Mesothelial cell of epicardium (in vitro differentiated cells): ENCODE results near the gene TMEM139. TPM values are rescaled to one million over a fixed set of nuclear protein-coding genes. Genes with fewer than 3 reads are reported as not detected.

ENCODE experiments used
- DNase-seq, 2 experiments: peaks; one replicate each; pipeline ENCODE4 v3.0.0; 2021; ENCODE audit warnings: low spot score in 2 of 2; ENCODE audit not compliant: unreplicated experiment in 2 of 2
- H3K27ac Mint-ChIP-seq: 2 replicates; pipeline ENCODE4 v1.8.0; 2021; ENCODE audit warnings: mixed read lengths
- H3K27me3 Mint-ChIP-seq: 2 replicates; pipeline ENCODE4 v1.8.0; 2021; ENCODE audit warnings: low read depth, mixed read lengths
- H3K36me3 Mint-ChIP-seq: 2 replicates; pipeline ENCODE4 v1.8.0; 2021; ENCODE audit warnings: mixed read lengths
- H3K4me1 Mint-ChIP-seq: 2 replicates; pipeline ENCODE4 v1.8.0; 2021; ENCODE audit warnings: mixed read lengths
- H3K4me3 Mint-ChIP-seq: 2 replicates; pipeline ENCODE4 v1.8.0; 2021; ENCODE audit warnings: mild to moderate bottlenecking, moderate library complexity, mixed read lengths
- H3K9me3 Mint-ChIP-seq: 2 replicates; pipeline ENCODE4 v1.8.0; 2021; ENCODE audit warnings: mixed read lengths
- total RNA-seq: library from RNA; stranded (reverse); gene quantifications from 3 replicates; pipeline ENCODE4 v1.2.1, GENCODE V29; 2021
- TF ChIP-seq, protein P1 (sequence below): fragments of 200-600 bp; sonication (generic); IDR thresholded peaks from one replicate; pipeline ENCODE4 v1.5.0; 2021; ENCODE audit warnings: antibody characterized with exemption; ENCODE audit not compliant: unreplicated experiment

TMEM139 gene
- total RNA-seq, 1 donor from 2014 or later = 7.9 TPM

DNA sequence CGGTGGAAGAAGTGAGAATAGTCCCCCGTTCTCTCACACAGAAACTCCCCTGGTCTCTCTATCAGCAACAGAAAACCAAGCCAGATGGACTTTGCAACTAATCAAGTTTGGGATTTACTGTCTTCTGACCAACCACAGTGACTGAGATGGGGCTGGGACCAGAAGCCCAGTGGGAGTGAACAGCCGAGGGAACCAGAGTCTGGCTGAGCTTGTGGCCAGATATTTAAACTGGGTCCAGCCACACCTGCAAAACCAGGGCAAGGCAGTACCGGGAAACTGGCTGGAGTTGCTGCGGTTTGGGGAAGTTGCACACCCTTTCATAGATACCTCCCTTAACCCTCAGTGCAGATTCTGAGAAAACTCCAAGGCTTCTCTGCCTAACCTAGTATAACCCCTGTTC, 15.5 kb upstream of the TMEM139 start:
- peaks cover 5% of the 10 kb centered on the region for H3K4me1 Mint-ChIP-seq
- TF ChIP-seq, protein P1, sequence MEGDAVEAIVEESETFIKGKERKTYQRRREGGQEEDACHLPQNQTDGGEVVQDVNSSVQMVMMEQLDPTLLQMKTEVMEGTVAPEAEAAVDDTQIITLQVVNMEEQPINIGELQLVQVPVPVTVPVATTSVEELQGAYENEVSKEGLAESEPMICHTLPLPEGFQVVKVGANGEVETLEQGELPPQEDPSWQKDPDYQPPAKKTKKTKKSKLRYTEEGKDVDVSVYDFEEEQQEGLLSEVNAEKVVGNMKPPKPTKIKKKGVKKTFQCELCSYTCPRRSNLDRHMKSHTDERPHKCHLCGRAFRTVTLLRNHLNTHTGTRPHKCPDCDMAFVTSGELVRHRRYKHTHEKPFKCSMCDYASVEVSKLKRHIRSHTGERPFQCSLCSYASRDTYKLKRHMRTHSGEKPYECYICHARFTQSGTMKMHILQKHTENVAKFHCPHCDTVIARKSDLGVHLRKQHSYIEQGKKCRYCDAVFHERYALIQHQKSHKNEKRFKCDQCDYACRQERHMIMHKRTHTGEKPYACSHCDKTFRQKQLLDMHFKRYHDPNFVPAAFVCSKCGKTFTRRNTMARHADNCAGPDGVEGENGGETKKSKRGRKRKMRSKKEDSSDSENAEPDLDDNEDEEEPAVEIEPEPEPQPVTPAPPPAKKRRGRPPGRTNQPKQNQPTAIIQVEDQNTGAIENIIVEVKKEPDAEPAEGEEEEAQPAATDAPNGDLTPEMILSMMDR = no peak
- no peaks in the 10 kb centered on the region for H3K9me3 Mint-ChIP-seq
- no peak overlapping the region for H3K27ac Mint-ChIP-seq
- DNase-seq = no peak
- no peak overlapping the region for H3K4me3 Mint-ChIP-seq
- no peaks in the 10 kb centered on the region for H3K27me3 Mint-ChIP-seq
- peaks cover 6% of the 10 kb centered on the region for H3K36me3 Mint-ChIP-seq

DNA sequence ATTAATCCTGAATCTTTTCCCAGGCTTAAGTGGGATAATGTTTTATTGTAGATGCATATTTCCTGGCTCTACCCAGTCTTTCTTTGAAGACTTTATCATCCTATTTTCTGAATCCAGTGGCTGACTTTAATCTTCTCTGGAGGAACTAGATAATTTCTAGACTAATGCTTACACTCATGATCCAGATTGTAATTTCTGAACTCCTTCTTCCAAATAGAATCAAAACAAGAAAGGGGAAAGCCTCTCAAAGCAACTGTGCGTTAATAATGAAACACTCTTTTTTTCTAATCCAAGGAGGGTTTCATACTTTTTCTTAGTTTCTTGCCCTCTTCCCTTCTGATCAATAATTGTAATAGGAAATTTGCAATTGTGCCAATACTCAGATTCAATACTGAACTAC, 13.5 kb upstream of the TMEM139 start:
- H3K4me1 Mint-ChIP-seq = no peaks in the 10 kb centered on the region
- no peak for DNase-seq
- peaks cover 6% of the 10 kb centered on the region for H3K36me3 Mint-ChIP-seq
- H3K4me3 Mint-ChIP-seq = no peak overlapping the region
- TF ChIP-seq, protein P1 = no peak
- no peaks in the 10 kb centered on the region for H3K27me3 Mint-ChIP-seq
- no peak overlapping the region for H3K27ac Mint-ChIP-seq
- no peaks in the 10 kb centered on the region for H3K9me3 Mint-ChIP-seq

DNA sequence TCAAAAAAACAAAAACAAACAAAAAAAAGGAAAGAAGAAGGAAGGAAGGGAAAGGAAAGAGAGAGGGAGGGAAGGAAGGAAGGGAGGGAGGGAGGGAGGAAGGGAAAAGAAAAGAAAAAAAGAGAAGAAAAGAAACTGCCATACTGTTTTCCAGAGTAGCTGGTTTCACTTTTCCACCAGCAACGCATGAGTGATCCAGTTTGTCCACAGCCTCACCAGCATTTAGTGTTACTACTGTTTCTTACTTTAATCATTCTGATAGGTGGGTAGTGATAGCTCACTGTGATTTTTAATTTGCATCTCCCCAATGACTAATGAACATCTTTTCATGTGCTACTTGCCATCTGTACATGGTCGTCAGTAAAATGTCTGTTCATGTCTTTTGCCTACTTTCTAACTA, 11.9 kb upstream of the TMEM139 start:
- H3K27me3 Mint-ChIP-seq = no peaks in the 10 kb centered on the region
- no peaks in the 10 kb centered on the region for H3K4me1 Mint-ChIP-seq
- no peak overlapping the region for H3K27ac Mint-ChIP-seq
- H3K4me3 Mint-ChIP-seq = no peak overlapping the region
- TF ChIP-seq, protein P1 = no peak
- H3K36me3 Mint-ChIP-seq = peaks cover 6% of the 10 kb centered on the region
- no peak for DNase-seq
- H3K9me3 Mint-ChIP-seq = no peaks in the 10 kb centered on the region

DNA sequence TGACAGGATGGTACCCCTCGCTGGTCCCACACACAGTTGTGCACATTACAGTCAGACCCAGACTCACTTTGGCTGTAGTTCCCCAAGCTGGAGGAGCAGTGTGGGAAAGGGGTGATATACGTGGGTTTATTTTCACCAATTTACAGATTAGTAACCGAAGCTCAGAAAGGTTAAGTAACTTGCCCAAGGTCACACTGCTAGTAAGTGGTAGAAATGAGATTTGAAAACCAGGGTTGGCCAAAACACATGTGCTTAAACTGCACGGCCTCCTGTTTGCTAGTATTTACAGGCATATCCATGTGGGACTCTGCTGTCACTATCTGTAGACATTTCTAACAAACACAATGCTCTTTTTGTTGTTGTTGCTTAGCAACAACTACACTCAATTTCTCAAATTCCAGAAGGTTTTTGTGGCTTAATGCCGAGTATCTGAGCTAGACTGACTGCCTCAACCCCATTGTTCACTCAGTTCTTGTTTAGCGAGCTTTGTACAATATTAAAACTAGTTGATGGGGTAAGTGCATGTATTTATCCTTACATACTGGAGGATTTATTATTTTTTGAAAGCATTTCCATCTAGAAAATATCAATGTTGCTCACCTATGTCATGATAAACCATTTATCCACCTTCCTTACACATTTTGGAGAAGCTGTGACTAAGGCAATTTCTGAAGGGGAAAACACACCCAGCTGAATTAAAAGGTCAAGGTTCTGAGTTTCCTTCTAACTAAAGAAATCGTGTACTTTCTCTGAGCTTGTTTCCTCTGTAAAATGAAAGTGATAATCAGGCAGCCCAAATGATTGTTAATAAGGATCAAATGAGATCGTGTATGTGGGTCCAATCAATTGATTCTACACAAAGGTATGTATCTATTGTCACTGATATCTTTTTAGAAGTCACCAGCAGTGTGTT, 5.3 kb upstream of the TMEM139 start:
- TF ChIP-seq, protein P1 = no peak
- Mint-ChIP-seq H3K27ac (peak overlapping the region; percentile 86), H3K4me1 (peaks cover 33% of the 10 kb centered on the region), H3K36me3 (no peaks in the 10 kb centered on the region), H3K27me3 (no peaks in the 10 kb centered on the region), H3K9me3 (no peaks in the 10 kb centered on the region), H3K4me3 (no peak overlapping the region)
- no peak for DNase-seq

DNA sequence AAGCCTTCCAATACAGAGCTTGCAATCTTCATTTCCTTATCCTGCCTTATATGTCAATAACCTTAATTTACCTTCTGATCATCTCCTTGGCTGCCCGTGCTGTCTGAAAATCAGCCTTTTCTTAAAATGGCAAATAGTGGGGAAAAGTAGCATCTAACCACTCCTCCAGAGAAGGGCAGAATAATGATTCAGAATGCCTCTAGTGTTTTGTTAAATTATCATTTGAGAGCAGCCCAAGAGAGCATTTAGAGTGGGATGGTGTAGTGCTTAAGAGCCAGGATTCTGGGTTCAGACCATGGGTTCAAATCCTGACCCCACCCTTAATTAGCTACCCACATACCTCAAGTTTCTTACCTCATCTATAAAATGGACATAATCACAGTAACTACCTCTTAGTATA, 4.6 kb upstream of the TMEM139 start:
- no peak for DNase-seq
- Mint-ChIP-seq H3K9me3 (no peaks in the 10 kb centered on the region), H3K4me3 (no peak overlapping the region), H3K4me1 (peaks cover 39% of the 10 kb centered on the region), H3K27me3 (no peaks in the 10 kb centered on the region), H3K36me3 (no peaks in the 10 kb centered on the region), H3K27ac (peak overlapping the region; percentile 86)
- TF ChIP-seq, protein P1 = no peak
